Measurements from ENCODE around the gene GNLY. TPM values are rescaled to one million over a fixed set of nuclear protein-coding genes. Genes with fewer than 3 reads are reported as not detected.

The GNLY gene
- total and polyA plus RNA-seq, 2 of the 13 experiments (the other 11 are each of a cell fraction or from before 2014, with no cell fraction given), result not detected

- DNase-seq (ENCODE audit: low spot score) (no peak), ATAC-seq (no peak), FAIRE-seq (no peak)
- ChIA-PET POLR2A (no interaction called here), CTCF (ENCODE audit: low intra/inter-chr PET ratio, low total read pairs) (no interaction called here)
- TF ChIP-seq ZNF460 (CRISPR knock-in tag; IDR thresholded peaks at IDR 0.05; ENCODE audit: borderline replicate concordance) (no peak), ZSCAN20 (CRISPR knock-in tag; IDR thresholded peaks at IDR 0.05; ENCODE audit: borderline replicate concordance) (no peak), ZFP82 (CRISPR knock-in tag; IDR thresholded peaks at IDR 0.05; ENCODE audit: borderline replicate concordance) (no peak), DR1 (CRISPR knock-in tag; IDR thresholded peaks at IDR 0.05) (no peak), ZNF558 (CRISPR knock-in tag; IDR thresholded peaks at IDR 0.05; ENCODE audit: borderline replicate concordance) (no peak), IRF2 (CRISPR knock-in tag; IDR thresholded peaks at IDR 0.05) (no peak), ZNF556 (CRISPR knock-in tag; IDR thresholded peaks at IDR 0.05; ENCODE audit: borderline replicate concordance) (no peak), ARNTL (CRISPR knock-in tag; IDR thresholded peaks at IDR 0.05) (no peak), SMAD9 (CRISPR knock-in tag; IDR thresholded peaks at IDR 0.05) (no peak), JDP2 (CRISPR knock-in tag; IDR thresholded peaks at IDR 0.05; ENCODE audit: borderline replicate concordance) (no peak), ZNF564 (CRISPR knock-in tag; IDR thresholded peaks at IDR 0.05) (no peak)
- TF ChIP-seq, protein P1, sequence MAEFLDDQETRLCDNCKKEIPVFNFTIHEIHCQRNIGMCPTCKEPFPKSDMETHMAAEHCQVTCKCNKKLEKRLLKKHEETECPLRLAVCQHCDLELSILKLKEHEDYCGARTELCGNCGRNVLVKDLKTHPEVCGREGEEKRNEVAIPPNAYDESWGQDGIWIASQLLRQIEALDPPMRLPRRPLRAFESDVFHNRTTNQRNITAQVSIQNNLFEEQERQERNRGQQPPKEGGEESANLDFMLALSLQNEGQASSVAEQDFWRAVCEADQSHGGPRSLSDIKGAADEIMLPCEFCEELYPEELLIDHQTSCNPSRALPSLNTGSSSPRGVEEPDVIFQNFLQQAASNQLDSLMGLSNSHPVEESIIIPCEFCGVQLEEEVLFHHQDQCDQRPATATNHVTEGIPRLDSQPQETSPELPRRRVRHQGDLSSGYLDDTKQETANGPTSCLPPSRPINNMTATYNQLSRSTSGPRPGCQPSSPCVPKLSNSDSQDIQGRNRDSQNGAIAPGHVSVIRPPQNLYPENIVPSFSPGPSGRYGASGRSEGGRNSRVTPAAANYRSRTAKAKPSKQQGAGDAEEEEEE (CRISPR knock-in tag; IDR thresholded peaks at IDR 0.05; ENCODE audit: borderline replicate concordance), result no peak
- Histone ChIP-seq H3K4me1 (ENCODE audit: insufficient read depth, low read length) (peaks cover 11% of the 10 kb centered on the region; the same call in 1 of the 2 replicates), H3K27ac (ENCODE audit: extremely low read length, insufficient read depth, low read length) (no peak overlapping the region), H3K4me3 (replicated peaks in 1 of 3; ENCODE audit: insufficient read depth in 1 of 3, low read depth in 2 of 3, low read length in 3 of 3) (no peak overlapping the region), H3K9me3 (ENCODE audit: low read length) (no peaks in the 10 kb centered on the region), H4K20me1 (ENCODE audit: insufficient read depth, low read length) (no peaks in the 10 kb centered on the region), H3K9ac (ENCODE audit: insufficient read depth, low read depth, low read length) (no peak overlapping the region), H2AFZ (ENCODE audit: low read length) (no peak overlapping the region), H3K36me3 (replicated peaks in 1 of 2; ENCODE audit: control insufficient read depth in 1 of 2, insufficient read depth in 2 of 2, low read length in 2 of 2) (no peaks in the 10 kb centered on the region), H3K79me2 (ENCODE audit: insufficient read depth, low read length) (no peaks in the 10 kb centered on the region), H3K4me2 (ENCODE audit: low read depth, low read length) (no peak overlapping the region), H3K27me3 (ENCODE audit: control insufficient read depth in 1 of 2, insufficient read depth in 2 of 2, low read length in 2 of 2) (peaks cover 3 to 15% of the 10 kb centered on the region in 2 experiments; a peak in 3 of 5 replicates)
- BruUV-seq (replicated peaks), result no TSS peak
- in situ Hi-C loops (cut with HindIII; ENCODE audit: extremely low pct_ligation_motif_present, low pct_unique_long_range_greater_than_20kb), result no loop called here
- intact Hi-C loops (cut with micrococcal nuclease; ENCODE audit: unreplicated experiment), result no loop called here
- WGBS (ENCODE audit: low lambda C conversion rate), result 16% methylated on average over 4 of the region's 4 CpGs
These were observed 27.5 kb downstream of the GNLY start for GRCh38 chr2:85721641-85722040.
